SK-N-SH (cell line): ENCODE results near the gene ADK. TPM values are rescaled to one million over a fixed set of nuclear protein-coding genes. Genes with fewer than 3 reads are reported as not detected.

ENCODE experiments used
- CTCF ChIA-PET: fragments of 300-600, 350-600 bp; formaldehyde crosslinking; extraction: SDS; loops from one replicate; lab custom pipeline; 2021; lab: Yijun Ruan, JAX
- POLR2A ChIA-PET: fragments of 350-600 bp; sonication (Branson Sonifier 250); formaldehyde crosslinking; extraction: SDS; loops from one replicate; lab custom pipeline; 2020; ENCODE audit warnings: antibody characterized with exemption, inconsistent platforms; lab: Yijun Ruan, JAX
- DNase-seq: peaks from one replicate; pipeline ENCODE4 v3.0.0; 2012
- H2AFZ ChIP-seq: fragments of 200-600 bp; sonication (generic); 2 replicates; pipeline ENCODE4 v1.8.1; 2016; ENCODE audit warnings: antibody characterized with exemption, mild to moderate bottlenecking, low read depth
- H3F3A ChIP-seq: fragments of 200-600 bp; sonication (generic); replicated peaks from 2 replicates; pipeline ENCODE3; 2016; ENCODE audit warnings: antibody characterized with exemption, mild to moderate bottlenecking; ENCODE audit not compliant: insufficient read depth
- H3K27ac ChIP-seq, 2 experiments: fragments of 200-500 bp in 1 of 2; fragments of 200-600 bp in 1 of 2; sonication (Bioruptor generic) in 1 of 2; sonication (generic), shearing (Covaris generic) in 1 of 2; 2 replicates each; pipeline versions ENCODE4 v1.5.1 to v1.6.1; 2014 to 2016; ENCODE audit warnings: low read depth in 2 of 2, inconsistent platforms in 1 of 2, low read length in 1 of 2, mild to moderate bottlenecking in 1 of 2, mixed read lengths in 1 of 2
- H3K27me3 ChIP-seq: fragments of 200-600 bp; sonication (generic), shearing (Covaris generic); 2 replicates; pipeline ENCODE4 v1.6.1; 2016; ENCODE audit warnings: mixed run types; ENCODE audit not compliant: insufficient read depth
- H3K36me3 ChIP-seq, 2 experiments: fragments of 200-500 bp in 1 of 2; fragments of 200-600 bp in 1 of 2; sonication (Bioruptor generic) in 1 of 2; sonication (generic) in 1 of 2; replicated peaks in 1 of 2; 2 replicates each; pipeline versions ENCODE3 to v1.5.1; 2014 to 2016; ENCODE audit warnings: low read length in 1 of 2, mild to moderate bottlenecking in 1 of 2; ENCODE audit not compliant: insufficient read depth in 2 of 2, control insufficient read depth in 1 of 2
- H3K4me1 ChIP-seq, 2 experiments: fragments of 200-500 bp in 1 of 2; fragments of 200-600 bp in 1 of 2; sonication (Bioruptor generic) in 1 of 2; sonication (generic), shearing (Covaris generic) in 1 of 2; 2 replicates each; pipeline versions ENCODE4 v1.5.1 to v1.6.1; 2014 to 2016; ENCODE audit warnings: low read depth in 1 of 2, low read length in 1 of 2, mixed run types in 1 of 2; ENCODE audit not compliant: insufficient read depth in 2 of 2, control insufficient read depth in 1 of 2
- H3K4me2 ChIP-seq: fragments of 200-600 bp; sonication (generic), shearing (Covaris generic); 2 replicates; pipeline ENCODE4 v1.6.1; 2017; ENCODE audit warnings: mixed run types
- H3K4me3 ChIP-seq, 2 experiments: fragments of 200-500 bp in 1 of 2; fragments of 200-600 bp in 1 of 2; sonication (Bioruptor generic) in 1 of 2; sonication (generic), shearing (Covaris generic) in 1 of 2; 2 replicates each; pipeline versions ENCODE4 v1.5.1 to v1.8.1; 2014 to 2016; ENCODE audit warnings: low read depth in 2 of 2, inconsistent platforms in 1 of 2, low read length in 1 of 2, mild to moderate bottlenecking in 1 of 2, mixed read lengths in 1 of 2, moderate library complexity in 1 of 2
- H3K79me2 ChIP-seq: fragments of 200-600 bp; sonication (generic); 2 replicates; pipeline ENCODE4 v1.8.1; 2017; ENCODE audit warnings: mild to moderate bottlenecking; ENCODE audit not compliant: insufficient read depth
- H3K9ac ChIP-seq: fragments of 200-600 bp; sonication (generic); 2 replicates; pipeline ENCODE4 v1.6.1; 2017; ENCODE audit warnings: mixed run types
- H3K9me2 ChIP-seq: fragments of 200-600 bp; sonication (generic); 2 replicates; pipeline ENCODE4 v1.6.1; 2017; ENCODE audit warnings: mixed run types
- H3K9me3 ChIP-seq: fragments of 200-600 bp; sonication (generic); 2 replicates; pipeline ENCODE4 v1.6.1; 2017; ENCODE audit warnings: mixed run types, mild to moderate bottlenecking, moderate library complexity
- H4K20me1 ChIP-seq: fragments of 200-600 bp; sonication (generic); 2 replicates; pipeline ENCODE4 v1.6.1; 2017; ENCODE audit warnings: mild to moderate bottlenecking, mixed run types; ENCODE audit not compliant: insufficient read depth
- CHD2 ChIP-seq: fragments of 150-350 bp; IDR thresholded peaks from 2 replicates; pipeline ENCODE4 v1.6.1; 2018; ENCODE audit warnings: low read length; ENCODE audit not compliant: partially characterized antibody
- EP300 ChIP-seq, 2 experiments: IDR thresholded peaks; 2 replicates each; pipeline versions ENCODE4 v1.4.0 to v1.6.1; 2012; ENCODE audit warnings: borderline replicate concordance in 1 of 2, low read depth in 1 of 2, low read length in 1 of 2
- EZH2phosphoT487 ChIP-seq: fragments of 200-600 bp; sonication (generic); IDR thresholded peaks from 2 replicates; pipeline ENCODE4 v1.6.1; 2017; ENCODE audit warnings: low read depth, mixed run types, mild to moderate bottlenecking, antibody characterized with exemption, moderate library complexity, borderline replicate concordance
- GATA2 ChIP-seq: sonication (generic); formaldehyde crosslinking; IDR thresholded peaks from 2 replicates; pipeline ENCODE4 v1.5.0; 2020; ENCODE audit warnings: mild to moderate bottlenecking, missing genetic modification reagents
- JUND ChIP-seq: IDR thresholded peaks from 2 replicates; pipeline ENCODE4 v1.4.0; 2012
- MEF2A ChIP-seq: IDR thresholded peaks from 2 replicates; pipeline ENCODE4 v1.4.0; 2012; ENCODE audit warnings: low read depth, borderline replicate concordance
- MXI1 ChIP-seq: IDR thresholded peaks from 2 replicates; pipeline ENCODE4 v1.6.1; 2012; ENCODE audit warnings: mild to moderate bottlenecking, low read depth, low read length, improper control_type of control experiment
- NRF1 ChIP-seq: IDR thresholded peaks from 2 replicates; pipeline ENCODE4 v1.6.1; 2012; ENCODE audit warnings: low read depth, mild to moderate bottlenecking, low read length
- POLR2AphosphoS5 ChIP-seq: IDR thresholded peaks from 2 replicates; pipeline ENCODE4 v1.6.1; 2012; ENCODE audit warnings: low read depth, low read length
- RAD21 ChIP-seq: IDR thresholded peaks from 2 replicates; pipeline ENCODE4 v1.6.1; 2012; ENCODE audit warnings: mild to moderate bottlenecking, low read length
- RCOR1 ChIP-seq: fragments of 150-350 bp; IDR thresholded peaks from 2 replicates; pipeline ENCODE4 v1.6.1; 2017; ENCODE audit warnings: antibody characterized with exemption, low read length
- SIN3A ChIP-seq: IDR thresholded peaks from 2 replicates; pipeline ENCODE4 v1.6.1; 2012; ENCODE audit warnings: low read depth, mild to moderate bottlenecking, low read length, moderate library complexity, borderline replicate concordance
- TEAD4 ChIP-seq: IDR thresholded peaks from 2 replicates; pipeline ENCODE4 v1.4.0; 2012; ENCODE audit warnings: mild to moderate bottlenecking, borderline replicate concordance; ENCODE audit not compliant: insufficient read depth
- WGBS: methylation state at CpG from one replicate; pipeline ENCODE4 v1.1.6; 2017; ENCODE audit warnings: low lambda C conversion rate; 5-methylcytosine and 5-hydroxymethylcytosine counted together
- polyA plus RNA-seq, 3 experiments: library from polyadenylated mRNA; depleted of rRNA; stranded (reverse); fragments of >200 nt; gene quantifications; 2 replicates each; pipeline ENCODE4 v1.2.3, GENCODE V29; 2012
- TF ChIP-seq, protein P1 (sequence below): IDR thresholded peaks from 2 replicates; pipeline ENCODE4 v1.4.0; 2012; ENCODE audit warnings: low read depth
- TF ChIP-seq, protein P2 (sequence below): IDR thresholded peaks from 2 replicates; pipeline ENCODE4; 2012
- TF ChIP-seq, protein P3 (sequence below): fragments of 150-350 bp; IDR thresholded peaks from 2 replicates; pipeline ENCODE4 v1.6.1; 2016; ENCODE audit warnings: mild to moderate bottlenecking, low read depth, low read length
- TF ChIP-seq, protein P4 (sequence below): fragments of 150-350 bp; IDR thresholded peaks from 2 replicates; pipeline ENCODE4 v1.6.1; 2017; ENCODE audit warnings: antibody characterized with exemption, low read length, low read depth, borderline replicate concordance
- TF ChIP-seq, protein P5 (sequence below): IDR thresholded peaks from 2 replicates; pipeline ENCODE4 v1.4.0; 2012; ENCODE audit warnings: low read depth, borderline replicate concordance

Gene ADK
- polyA plus RNA-seq, 1 of the 3 experiments (the other 2 are of a cell fraction), result 25.1 TPM

DNA sequence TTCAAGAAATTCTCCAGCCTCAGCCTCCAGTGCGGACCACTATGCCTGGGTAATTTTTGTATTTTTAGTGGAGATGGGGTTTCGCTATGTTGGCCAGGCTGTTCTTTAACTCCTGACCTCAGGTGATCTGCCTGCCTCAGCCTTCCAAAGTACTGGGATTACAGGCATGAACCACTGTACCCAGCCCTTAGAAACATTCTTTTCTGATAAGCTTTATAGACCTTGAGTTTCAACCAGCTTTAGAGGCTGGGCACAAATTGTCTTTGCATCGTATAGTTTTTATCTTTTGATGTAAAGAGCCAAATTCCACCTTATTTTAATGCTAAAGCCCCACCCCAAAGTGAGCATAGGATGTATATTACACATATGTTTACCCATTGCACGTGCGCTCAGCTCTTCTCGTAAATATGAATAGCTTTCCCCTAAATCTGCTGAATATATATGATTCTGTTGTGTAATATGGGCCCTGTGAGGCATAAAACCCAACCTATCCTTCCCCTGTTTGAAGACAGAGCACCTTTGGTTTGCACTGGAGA is 124.8 kb downstream of the ADK start:
- Histone ChIP-seq H3K9ac (no peak overlapping the region), H3K27ac (no peak overlapping the region), H3K4me2 (no peak overlapping the region), H4K20me1 (no peaks in the 10 kb centered on the region), H3K4me1 (no peaks in the 10 kb centered on the region), H3F3A (peaks cover 3% of the 10 kb centered on the region), H3K27me3 (no peaks in the 10 kb centered on the region), H3K36me3 (no peaks in the 10 kb centered on the region), H3K9me3 (no peaks in the 10 kb centered on the region), H3K9me2 (no peaks in the 10 kb centered on the region), H2AFZ (no peak overlapping the region), H3K79me2 (peaks cover 38% of the 10 kb centered on the region), H3K4me3 (no peak overlapping the region)
- no peak for DNase-seq
- ChIA-PET CTCF (interaction anchor here (0.9 to 2.2 kb wide), 3 partner anchors 9 to 744 kb away, joined by 3 to 4 read pairs (median 4); no protein-coding TSS in a partner anchor), POLR2A (no interaction called here)
- TF ChIP-seq MEF2A (no peak), SIN3A (no peak), EP300 (IDR thresholded peaks at IDR 0.05; ENCODE audit: borderline replicate concordance in 1 of 2, low read depth in 1 of 2, low read length in 1 of 2) (no peak), POLR2AphosphoS5 (no peak), CHD2 (no peak), RCOR1 (no peak), JUND (no peak), MXI1 (no peak), NRF1 (no peak), RAD21 (no peak), TEAD4 (no peak), EZH2phosphoT487 (no peak), GATA2 (no peak)
- TF ChIP-seq, protein P1, sequence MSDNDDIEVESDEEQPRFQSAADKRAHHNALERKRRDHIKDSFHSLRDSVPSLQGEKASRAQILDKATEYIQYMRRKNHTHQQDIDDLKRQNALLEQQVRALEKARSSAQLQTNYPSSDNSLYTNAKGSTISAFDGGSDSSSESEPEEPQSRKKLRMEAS, result no peak
- TF ChIP-seq, protein P2, sequence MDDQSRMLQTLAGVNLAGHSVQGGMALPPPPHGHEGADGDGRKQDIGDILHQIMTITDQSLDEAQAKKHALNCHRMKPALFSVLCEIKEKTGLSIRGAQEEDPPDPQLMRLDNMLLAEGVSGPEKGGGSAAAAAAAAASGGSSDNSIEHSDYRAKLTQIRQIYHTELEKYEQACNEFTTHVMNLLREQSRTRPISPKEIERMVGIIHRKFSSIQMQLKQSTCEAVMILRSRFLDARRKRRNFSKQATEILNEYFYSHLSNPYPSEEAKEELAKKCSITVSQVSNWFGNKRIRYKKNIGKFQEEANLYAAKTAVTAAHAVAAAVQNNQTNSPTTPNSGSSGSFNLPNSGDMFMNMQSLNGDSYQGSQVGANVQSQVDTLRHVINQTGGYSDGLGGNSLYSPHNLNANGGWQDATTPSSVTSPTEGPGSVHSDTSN, result no peak
- TF ChIP-seq, protein P3, sequence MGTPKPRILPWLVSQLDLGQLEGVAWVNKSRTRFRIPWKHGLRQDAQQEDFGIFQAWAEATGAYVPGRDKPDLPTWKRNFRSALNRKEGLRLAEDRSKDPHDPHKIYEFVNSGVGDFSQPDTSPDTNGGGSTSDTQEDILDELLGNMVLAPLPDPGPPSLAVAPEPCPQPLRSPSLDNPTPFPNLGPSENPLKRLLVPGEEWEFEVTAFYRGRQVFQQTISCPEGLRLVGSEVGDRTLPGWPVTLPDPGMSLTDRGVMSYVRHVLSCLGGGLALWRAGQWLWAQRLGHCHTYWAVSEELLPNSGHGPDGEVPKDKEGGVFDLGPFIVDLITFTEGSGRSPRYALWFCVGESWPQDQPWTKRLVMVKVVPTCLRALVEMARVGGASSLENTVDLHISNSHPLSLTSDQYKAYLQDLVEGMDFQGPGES, result no peak
- TF ChIP-seq, protein P4, sequence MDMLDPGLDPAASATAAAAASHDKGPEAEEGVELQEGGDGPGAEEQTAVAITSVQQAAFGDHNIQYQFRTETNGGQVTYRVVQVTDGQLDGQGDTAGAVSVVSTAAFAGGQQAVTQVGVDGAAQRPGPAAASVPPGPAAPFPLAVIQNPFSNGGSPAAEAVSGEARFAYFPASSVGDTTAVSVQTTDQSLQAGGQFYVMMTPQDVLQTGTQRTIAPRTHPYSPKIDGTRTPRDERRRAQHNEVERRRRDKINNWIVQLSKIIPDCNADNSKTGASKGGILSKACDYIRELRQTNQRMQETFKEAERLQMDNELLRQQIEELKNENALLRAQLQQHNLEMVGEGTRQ, result no peak
- TF ChIP-seq, protein P5, sequence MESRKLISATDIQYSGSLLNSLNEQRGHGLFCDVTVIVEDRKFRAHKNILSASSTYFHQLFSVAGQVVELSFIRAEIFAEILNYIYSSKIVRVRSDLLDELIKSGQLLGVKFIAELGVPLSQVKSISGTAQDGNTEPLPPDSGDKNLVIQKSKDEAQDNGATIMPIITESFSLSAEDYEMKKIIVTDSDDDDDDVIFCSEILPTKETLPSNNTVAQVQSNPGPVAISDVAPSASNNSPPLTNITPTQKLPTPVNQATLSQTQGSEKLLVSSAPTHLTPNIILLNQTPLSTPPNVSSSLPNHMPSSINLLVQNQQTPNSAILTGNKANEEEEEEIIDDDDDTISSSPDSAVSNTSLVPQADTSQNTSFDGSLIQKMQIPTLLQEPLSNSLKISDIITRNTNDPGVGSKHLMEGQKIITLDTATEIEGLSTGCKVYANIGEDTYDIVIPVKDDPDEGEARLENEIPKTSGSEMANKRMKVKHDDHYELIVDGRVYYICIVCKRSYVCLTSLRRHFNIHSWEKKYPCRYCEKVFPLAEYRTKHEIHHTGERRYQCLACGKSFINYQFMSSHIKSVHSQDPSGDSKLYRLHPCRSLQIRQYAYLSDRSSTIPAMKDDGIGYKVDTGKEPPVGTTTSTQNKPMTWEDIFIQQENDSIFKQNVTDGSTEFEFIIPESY, result no peak
- WGBS, result 97% methylated on average over 6 of the region's 6 CpGs
